GM21576 (cell line): ENCODE measurements around the gene SLC17A1.

Experiments used
- ATAC-seq: cut with Tn5 transposase; IDR thresholded peaks from one replicate; pipeline ENCODE4 v1.9.1; 2021; ENCODE audit warnings: mild to moderate bottlenecking, moderate library complexity; ENCODE audit not compliant: unreplicated experiment

The SLC17A1 gene

GRCh38 chr6:25833136-25833535 lies 1.3 kb upstream of the SLC17A1 start:
- no peak for ATAC-seq

GRCh38 chr6:25832670-25833069 lies 818 bp upstream of the SLC17A1 start:
- no peak for ATAC-seq

- ATAC-seq, result no peak
Measured at GRCh38 chr6:25832307-25832662, 433 bp upstream of the SLC17A1 start.

- ATAC-seq, result no peak
Measured at GRCh38 chr6:25830458-25830857, 1.4 kb downstream of the SLC17A1 start.

- ATAC-seq, result no peak
Measured at GRCh38 chr6:25829375-25829774, 2.5 kb downstream of the SLC17A1 start.

- no peak for ATAC-seq
Measured at GRCh38 chr6:25821341-25821740, 10.5 kb downstream of the SLC17A1 start.

GRCh38 chr6:25816252-25816651 lies 15.6 kb downstream of the SLC17A1 start:
- ATAC-seq, result no peak

GRCh38 chr6:25815194-25815593 lies 16.7 kb downstream of the SLC17A1 start:
- no peak for ATAC-seq

- no peak for ATAC-seq
Measured at GRCh38 chr6:25804804-25805203, 27.0 kb downstream of the SLC17A1 start.

- no peak for ATAC-seq
Measured at GRCh38 chr6:25801436-25801835, 30.4 kb downstream of the SLC17A1 start.

GRCh38 chr6:25794784-25795183 lies 37.1 kb downstream of the SLC17A1 start:
- no peak for ATAC-seq

- no peak for ATAC-seq
Measured at GRCh38 chr6:25793970-25794369, 37.9 kb downstream of the SLC17A1 start.

- no peak for ATAC-seq
Measured at GRCh38 chr6:25792016-25792415, 39.8 kb downstream of the SLC17A1 start.

GRCh38 chr6:25789475-25789874 lies 42.4 kb downstream of the SLC17A1 start:
- ATAC-seq, result no peak

- ATAC-seq, result no peak
Measured at GRCh38 chr6:25788305-25788922, 43.4 kb downstream of the SLC17A1 start.

GRCh38 chr6:25787428-25787827 lies 44.4 kb downstream of the SLC17A1 start:
- no peak for ATAC-seq

GRCh38 chr6:25781134-25781533 lies 50.7 kb downstream of the SLC17A1 start:
- no peak for ATAC-seq

GRCh38 chr6:25777856-25778649 lies 53.8 kb downstream of the SLC17A1 start:
- ATAC-seq, result no peak

GRCh38 chr6:25777031-25777430 lies 54.8 kb downstream of the SLC17A1 start:
- ATAC-seq, result no peak

GRCh38 chr6:25774120-25774715 lies 57.6 kb downstream of the SLC17A1 start:
- no peak for ATAC-seq

GRCh38 chr6:25769983-25770382 lies 61.9 kb downstream of the SLC17A1 start:
- ATAC-seq, result no peak

- no peak for ATAC-seq
Measured at GRCh38 chr6:25768566-25768965, 63.3 kb downstream of the SLC17A1 start.
